NCI-H146 treated with DMSO at 0.1 percent for 48 hours (cell line): ENCODE results near the gene TPM2.

Experiments used
- DNase-seq: peaks from one replicate; lab custom pipeline; 2025; ENCODE audit not compliant: unreplicated experiment; lab: John Stamatoyannopoulos, UW

TPM2 gene

GRCh38 chr9:35635730-35636129 lies 54.0 kb downstream of the TPM2 start:
- no peak for DNase-seq
